Measurements from ENCODE around the gene SAMM50. TPM values are rescaled to one million over a fixed set of nuclear protein-coding genes. Genes with fewer than 3 reads are reported as not detected.

Gene SAMM50
- total RNA-seq, 6 experiments from 2014 or later = 17.5 to 39.5 (median 21.0) TPM

- no peaks in the 10 kb centered on the region for H3K4me1 ChIP-seq
- intact Hi-C loops (cut with DNase I) = no loop called here
- WGBS (ENCODE audit: insufficient coverage, low coverage, low lambda C conversion rate, missing lambda C conversion rate) = 47% methylated on average over 4 of the region's 4 CpGs
- H3K27ac ChIP-seq = no peak overlapping the region
- no peaks in the 10 kb centered on the region for H3K9me3 ChIP-seq
- H3K27me3 ChIP-seq = no peaks in the 10 kb centered on the region
- DNase-seq = no peak
- no peak for ATAC-seq
- no peak overlapping the region for H3K4me3 ChIP-seq
- H3K36me3 ChIP-seq = no peaks in the 10 kb centered on the region
- TF ChIP-seq, protein P1, sequence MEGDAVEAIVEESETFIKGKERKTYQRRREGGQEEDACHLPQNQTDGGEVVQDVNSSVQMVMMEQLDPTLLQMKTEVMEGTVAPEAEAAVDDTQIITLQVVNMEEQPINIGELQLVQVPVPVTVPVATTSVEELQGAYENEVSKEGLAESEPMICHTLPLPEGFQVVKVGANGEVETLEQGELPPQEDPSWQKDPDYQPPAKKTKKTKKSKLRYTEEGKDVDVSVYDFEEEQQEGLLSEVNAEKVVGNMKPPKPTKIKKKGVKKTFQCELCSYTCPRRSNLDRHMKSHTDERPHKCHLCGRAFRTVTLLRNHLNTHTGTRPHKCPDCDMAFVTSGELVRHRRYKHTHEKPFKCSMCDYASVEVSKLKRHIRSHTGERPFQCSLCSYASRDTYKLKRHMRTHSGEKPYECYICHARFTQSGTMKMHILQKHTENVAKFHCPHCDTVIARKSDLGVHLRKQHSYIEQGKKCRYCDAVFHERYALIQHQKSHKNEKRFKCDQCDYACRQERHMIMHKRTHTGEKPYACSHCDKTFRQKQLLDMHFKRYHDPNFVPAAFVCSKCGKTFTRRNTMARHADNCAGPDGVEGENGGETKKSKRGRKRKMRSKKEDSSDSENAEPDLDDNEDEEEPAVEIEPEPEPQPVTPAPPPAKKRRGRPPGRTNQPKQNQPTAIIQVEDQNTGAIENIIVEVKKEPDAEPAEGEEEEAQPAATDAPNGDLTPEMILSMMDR (IDR thresholded peaks at IDR 0.05) = no peak
Observed at GRCh38 chr22:43911351-43911750, 43.9 kb upstream of the SAMM50 start.

- no peak for ATAC-seq
Observed at GRCh38 chr22:43917521-43917920, 37.7 kb upstream of the SAMM50 start.

DNA sequence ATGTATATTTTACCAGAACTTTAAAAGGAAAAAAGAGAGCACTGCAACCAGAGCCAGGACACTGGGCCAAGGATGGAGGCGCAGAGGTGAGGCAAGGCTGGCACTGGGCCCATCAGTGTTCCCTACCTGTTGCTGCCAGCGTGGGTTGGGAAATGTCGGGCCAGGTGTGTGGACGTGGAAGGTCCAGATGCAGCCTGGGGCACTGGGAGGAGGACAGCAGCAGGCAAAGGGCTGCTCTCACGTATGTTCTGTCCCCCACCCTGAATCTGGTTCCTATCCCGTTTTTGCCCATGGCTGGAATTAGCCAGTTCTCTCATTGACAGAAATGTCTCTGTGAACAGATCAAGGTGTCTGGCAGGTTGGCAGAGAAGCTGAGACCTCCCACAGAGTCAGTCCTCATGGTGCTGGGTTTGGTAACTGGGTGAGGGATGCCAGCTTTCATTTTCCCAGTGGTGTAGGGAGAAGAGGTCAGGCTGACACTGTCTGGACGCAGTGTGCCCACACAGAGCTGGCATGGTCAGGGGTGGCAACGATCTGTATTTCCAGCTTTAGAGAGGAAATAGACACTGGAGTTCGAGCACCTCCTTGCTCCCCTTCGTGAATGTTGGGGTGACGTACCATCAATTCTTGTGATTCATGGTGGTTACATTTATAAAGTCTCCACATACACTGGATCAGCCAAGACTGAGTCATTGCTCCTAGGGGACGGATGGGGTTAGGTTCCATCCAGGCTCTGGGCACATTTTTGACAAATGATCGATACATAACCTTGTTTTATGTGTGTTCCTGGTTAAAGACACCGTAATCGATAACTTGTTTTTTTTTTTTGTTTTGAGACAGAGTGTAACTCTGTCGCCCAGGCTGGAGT, 35.9 kb upstream of the SAMM50 start:
- peak; percentile 55 to 72 (median 64) for ATAC-seq
- intact Hi-C loops (cut with DNase I) = no loop called here
- peak; percentile 65 for TF ChIP-seq POLR2A (IDR thresholded peaks at IDR 0.05)
- TF ChIP-seq, protein P1 (IDR thresholded peaks at IDR 0.05) = no peak
- no peaks in the 10 kb centered on the region for H3K36me3 ChIP-seq
- H3K27me3 ChIP-seq = no peaks in the 10 kb centered on the region
- H3K27ac ChIP-seq = peak overlapping the region; percentile 55 to 76 (median 65)
- peaks cover 0 to 21% (median 10%) of the 10 kb centered on the region in 4 donors for H3K4me1 ChIP-seq
- peak overlapping the region in 1 of 3 donors; percentile 16 for H3K4me3 ChIP-seq
- peak; percentile 79 to 95 (median 86) for DNase-seq
- H3K9me3 ChIP-seq = no peaks in the 10 kb centered on the region
- WGBS (ENCODE audit: insufficient coverage, low coverage, low lambda C conversion rate, missing lambda C conversion rate) = 25% methylated on average over 16 of the region's 16 CpGs

More at GRCh38 chr22:43917521-43917920, 37.7 kb upstream of the SAMM50 start:
- WGBS (ENCODE audit: insufficient coverage, low coverage, low lambda C conversion rate, missing lambda C conversion rate) = 20% methylated on average over 1 of the region's 6 CpGs
- Histone ChIP-seq H3K4me3 (no peak overlapping the region), H3K4me1 (peaks cover 0 to 21% (median 7%) of the 10 kb centered on the region in 4 donors), H3K36me3 (no peaks in the 10 kb centered on the region), H3K9me3 (no peaks in the 10 kb centered on the region), H3K27ac (no peak overlapping the region), H3K27me3 (no peaks in the 10 kb centered on the region)
- intact Hi-C loops (cut with DNase I) = no loop called here
- TF ChIP-seq POLR2A (IDR thresholded peaks at IDR 0.05) = no peak
- TF ChIP-seq, protein P1 (IDR thresholded peaks at IDR 0.05) = no peak
- DNase-seq = no peak

GRCh38 chr22:43921370-43921769, 33.9 kb upstream of the SAMM50 start:
- no peak overlapping the region for H3K4me3 ChIP-seq
- ATAC-seq (peak in 1 of 4 donors; percentile 35), DNase-seq (peak in 1 of 3 donors; percentile 80)
- H3K27me3 ChIP-seq = no peaks in the 10 kb centered on the region
- no CpG with 5 or more reads among the region's 4 CpGs for WGBS (ENCODE audit: insufficient coverage, low coverage, low lambda C conversion rate, missing lambda C conversion rate)
- H3K9me3 ChIP-seq = no peaks in the 10 kb centered on the region
- intact Hi-C loops (cut with DNase I) = no loop called here
- H3K4me1 ChIP-seq = peaks cover 0 to 28% (median 14%) of the 10 kb centered on the region in 4 donors
- peaks cover 0 to 1% (median 0%) of the 10 kb centered on the region in 4 donors for H3K36me3 ChIP-seq
- no peak overlapping the region for H3K27ac ChIP-seq
- TF ChIP-seq, protein P1 (IDR thresholded peaks at IDR 0.05) = no peak
- TF ChIP-seq POLR2A (IDR thresholded peaks at IDR 0.05) = peak; percentile 51
